ENCODE results near the gene EIF3J.
"Not testable (repeated sequence)": the region's sequence is repeated elsewhere in the genome, so short reads cannot be mapped to it uniquely, and the experiment has no call there.

EIF3J gene

DNA sequence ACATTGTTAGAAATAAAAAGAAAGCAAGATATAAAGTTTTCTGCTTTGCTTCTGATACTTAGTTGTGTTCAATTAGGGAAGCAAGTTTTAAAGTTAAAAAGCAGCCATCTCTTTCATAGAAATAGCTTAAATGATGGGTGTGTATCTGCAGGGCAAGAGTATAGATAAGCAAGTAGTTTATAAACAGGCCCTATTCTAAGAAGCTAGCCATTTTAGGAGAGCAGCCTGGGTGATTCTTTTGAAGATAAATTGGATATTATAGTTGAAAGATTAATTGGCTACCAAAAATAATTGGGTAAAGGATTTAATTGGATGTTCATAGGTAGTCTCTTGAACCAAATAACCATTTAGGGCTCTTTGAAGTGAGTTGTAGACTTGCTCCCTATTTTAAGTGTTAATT is 5.6 kb downstream of the EIF3J start:
- DNase-seq (ENCODE audit: low spot score), result no peak

DNA sequence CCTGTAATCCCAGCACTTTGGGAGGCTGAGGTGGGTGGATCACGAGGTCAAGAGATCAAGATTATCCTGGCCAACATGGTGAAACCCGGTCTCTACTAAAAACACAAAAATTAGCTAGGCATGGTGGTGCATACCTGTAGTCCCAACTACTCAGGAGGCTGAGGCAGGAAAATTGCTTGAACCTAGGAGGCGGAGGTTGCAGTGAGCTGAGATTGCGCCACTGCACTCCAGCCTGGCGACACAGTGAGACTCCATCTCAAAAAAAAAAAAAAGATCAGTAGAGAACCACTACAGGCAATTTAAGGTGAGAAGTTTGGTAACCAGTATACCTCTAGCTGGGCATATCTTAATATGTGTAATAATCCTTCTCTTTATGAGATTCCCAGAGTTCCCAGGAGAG is 7.8 kb downstream of the EIF3J start:
- DNase-seq (ENCODE audit: low spot score), result not testable (repeated sequence)

DNA sequence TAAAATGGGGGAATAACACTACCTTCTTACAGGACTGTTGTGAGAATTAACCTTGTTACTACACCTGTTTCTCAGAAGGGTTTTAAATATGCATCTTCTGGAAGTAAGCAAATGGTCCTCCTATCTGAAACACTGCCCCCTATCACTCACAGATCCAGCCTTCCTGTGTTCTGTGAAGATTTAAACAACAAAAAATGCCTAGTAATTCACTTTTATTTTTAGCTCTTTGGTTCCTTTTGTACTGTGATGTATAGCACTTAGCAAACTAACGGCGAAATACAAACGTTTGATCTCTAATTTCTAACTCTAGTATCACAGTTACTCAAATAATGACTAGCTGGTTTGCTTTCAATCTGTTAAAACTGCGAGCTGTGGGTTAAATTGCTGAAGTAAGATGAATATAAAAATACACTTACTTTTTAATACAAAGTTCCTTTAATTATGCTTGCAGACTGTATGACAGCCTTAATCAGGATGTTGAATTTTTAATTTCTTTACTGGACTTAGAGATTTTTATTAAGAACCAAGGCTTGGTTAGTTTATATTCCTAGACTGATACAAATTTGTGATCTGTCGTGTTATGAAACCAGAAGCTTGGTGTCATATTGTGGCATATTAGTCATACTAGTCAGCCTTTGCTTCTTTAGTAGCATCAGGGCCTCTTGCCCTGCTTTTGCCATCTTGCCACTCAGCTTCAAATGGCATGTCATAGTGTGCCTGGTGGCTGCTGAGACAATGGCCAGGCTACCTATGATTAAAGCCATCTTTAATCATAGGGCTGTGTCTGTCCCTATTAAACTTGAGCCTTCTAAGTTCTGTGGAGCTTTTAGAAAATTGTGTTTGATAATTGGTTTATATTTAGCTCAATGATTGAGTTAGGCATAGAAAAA is 9.2 kb downstream of the EIF3J start:
- DNase-seq (ENCODE audit: low spot score), result no peak

GRCh38 chr15:44549152-44549551 is 12.2 kb downstream of the EIF3J start:
- not testable (repeated sequence) for DNase-seq (ENCODE audit: low spot score)

GRCh38 chr15:44550256-44550655 is 13.3 kb downstream of the EIF3J start:
- no peak for DNase-seq (ENCODE audit: low spot score)

GRCh38 chr15:44550734-44551133 is 13.8 kb downstream of the EIF3J start:
- no peak for DNase-seq (ENCODE audit: low spot score)

DNA sequence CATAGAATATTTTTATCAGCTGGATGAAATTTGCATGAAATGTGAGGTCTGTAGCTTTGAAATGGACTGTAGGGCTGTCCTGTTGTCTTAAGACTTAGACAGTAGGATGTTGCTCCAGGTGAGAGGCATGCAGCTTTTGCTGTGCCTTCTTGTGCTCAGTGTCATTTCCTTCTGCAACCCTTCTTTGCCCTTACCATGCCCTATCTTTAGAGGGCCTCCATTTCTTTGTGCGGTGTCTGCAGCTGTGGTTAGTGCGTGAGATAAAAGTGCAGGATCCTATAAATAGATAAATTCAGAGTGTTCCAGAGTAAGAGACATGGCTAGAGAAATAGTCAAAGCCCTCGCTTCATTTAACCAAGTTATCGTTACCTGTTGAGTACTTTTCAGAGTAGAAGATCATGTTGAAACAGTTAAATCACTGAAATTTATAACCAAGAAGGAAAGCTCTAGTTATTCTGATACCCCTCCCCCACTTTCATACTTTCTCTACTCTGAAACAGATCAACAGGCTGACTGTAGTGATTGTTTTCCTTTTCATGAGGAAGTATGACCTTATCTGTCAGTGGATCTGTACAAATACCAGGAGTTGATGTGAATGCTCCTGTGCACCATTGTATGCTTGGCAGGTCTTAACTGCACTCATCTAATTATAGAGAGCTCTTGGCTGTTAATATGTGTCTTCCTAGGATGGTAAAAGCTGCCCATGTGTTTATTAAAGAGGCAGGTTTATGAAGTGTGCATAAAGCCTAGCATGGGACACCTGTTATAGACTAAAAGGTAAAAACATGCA is 18.2 kb downstream of the EIF3J start:
- DNase-seq (ENCODE audit: low spot score), result no peak

DNA sequence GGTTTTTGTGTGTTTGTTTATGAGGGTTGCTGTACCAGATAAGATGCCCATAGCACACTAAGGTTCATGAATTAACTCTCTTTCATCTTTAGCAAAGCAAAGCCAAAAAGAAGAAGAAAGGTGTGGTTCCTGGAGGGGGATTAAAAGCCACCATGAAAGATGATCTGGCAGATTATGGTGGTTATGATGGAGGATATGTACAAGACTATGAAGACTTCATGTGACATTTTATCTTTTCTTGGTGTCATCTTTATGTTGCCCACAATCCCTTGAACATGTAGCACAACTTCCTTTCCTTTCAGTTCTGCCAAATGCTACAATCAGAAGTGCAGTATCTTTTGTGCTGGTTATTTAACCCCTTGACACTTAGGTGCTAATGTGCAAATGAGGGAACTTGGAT is 24.0 kb downstream of the EIF3J start:
- not testable (repeated sequence) for DNase-seq (ENCODE audit: low spot score)

DNA sequence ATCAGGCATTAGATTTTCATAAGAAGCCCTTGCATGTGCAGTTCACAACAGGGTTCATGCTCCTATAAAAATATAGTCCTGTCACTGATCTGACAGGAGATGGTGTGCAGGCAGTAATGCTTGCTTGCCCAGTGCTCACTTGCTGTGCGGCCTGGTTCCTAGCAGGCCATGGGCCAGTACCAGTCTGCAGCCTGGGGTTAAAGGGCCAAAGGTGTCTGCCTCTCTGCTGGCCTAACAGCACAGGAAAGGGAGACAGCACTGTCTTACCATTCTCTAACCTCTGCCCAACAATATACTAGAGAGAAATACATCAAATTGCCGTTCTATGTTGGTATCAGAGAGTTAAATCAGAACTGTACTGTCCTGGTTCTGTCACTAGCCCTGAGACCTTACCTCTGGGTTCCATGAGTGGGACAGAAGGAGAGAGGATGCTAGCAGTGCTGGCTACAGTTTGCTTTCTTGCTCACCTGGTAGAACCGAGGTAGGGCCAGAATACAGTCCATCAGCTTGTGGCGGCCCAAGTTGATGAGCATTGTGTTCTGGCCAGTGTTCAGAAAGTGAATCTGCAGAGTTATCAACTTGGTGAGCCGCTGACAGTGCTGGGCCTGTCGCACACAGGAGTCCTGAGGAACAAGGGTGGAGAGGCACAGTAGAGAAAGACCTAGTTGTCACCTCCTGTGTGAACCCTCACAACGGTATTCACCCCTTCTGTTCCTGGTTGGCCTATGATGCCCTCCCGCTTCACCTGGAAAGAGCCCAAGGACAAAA is 28.6 kb downstream of the EIF3J start:
- DNase-seq (ENCODE audit: low spot score), result no peak

DNA sequence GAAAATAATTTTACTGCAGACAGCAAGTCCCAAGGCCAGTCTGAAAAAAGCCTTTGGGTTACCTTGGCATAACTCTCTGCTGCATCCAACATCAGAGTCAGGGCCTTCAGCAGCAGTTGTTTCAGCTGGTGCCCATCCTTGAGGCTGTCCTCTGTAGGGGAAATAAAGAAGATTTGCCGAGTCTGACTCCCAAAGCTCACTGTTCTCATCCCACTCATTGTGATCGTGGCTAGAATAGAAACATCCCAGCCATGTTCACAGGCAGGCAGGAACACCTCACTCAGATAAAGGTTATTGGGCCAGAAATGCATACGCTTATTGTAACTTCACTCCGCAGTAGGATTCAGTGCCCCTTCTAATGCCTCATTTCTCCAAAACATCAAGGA is 29.2 kb downstream of the EIF3J start:
- no peak for DNase-seq (ENCODE audit: low spot score)

DNA sequence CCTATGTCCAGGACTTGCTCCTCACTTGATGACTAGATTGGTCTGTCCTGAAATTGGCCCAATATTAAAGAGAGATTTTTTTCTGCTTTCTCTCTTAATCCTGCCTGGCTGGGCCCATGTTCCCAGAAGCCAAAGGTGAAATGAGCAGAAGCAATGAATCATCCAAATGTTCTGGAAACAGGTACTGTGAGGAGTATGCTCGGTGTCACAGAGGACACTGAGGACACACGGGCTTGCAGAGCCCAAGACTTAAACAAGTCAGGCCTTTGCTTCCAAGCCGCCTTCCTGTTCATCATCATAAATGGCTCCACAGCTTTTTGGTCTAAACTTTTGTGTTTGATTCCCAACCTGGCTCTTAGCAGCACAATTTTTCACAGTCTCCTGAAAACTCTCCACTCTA is 31.4 kb downstream of the EIF3J start:
- no peak for DNase-seq (ENCODE audit: low spot score)

- DNase-seq (ENCODE audit: low spot score), result no peak
Observed at GRCh38 chr15:44569316-44569715, 32.4 kb downstream of the EIF3J start.

DNA sequence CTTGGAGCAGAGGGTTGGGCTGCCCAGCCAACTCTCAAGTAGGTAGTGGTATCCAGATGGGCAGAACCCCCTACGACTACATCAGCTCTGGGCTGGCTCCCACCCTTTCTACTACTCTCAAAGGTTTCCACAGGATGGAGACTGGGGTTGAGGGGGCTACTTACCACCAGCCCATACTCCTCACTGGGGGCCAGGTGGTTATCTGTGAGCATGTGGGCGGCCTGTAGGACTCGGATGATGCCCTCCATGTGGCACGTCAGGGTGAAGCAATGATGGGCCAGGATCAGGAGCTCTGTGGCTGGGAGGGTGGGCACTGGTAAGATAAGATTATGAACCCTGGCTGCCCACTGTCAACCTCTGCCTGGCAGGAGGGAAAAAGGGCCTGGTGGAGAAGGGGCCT is 33.4 kb downstream of the EIF3J start:
- no peak for DNase-seq (ENCODE audit: low spot score)

DNA sequence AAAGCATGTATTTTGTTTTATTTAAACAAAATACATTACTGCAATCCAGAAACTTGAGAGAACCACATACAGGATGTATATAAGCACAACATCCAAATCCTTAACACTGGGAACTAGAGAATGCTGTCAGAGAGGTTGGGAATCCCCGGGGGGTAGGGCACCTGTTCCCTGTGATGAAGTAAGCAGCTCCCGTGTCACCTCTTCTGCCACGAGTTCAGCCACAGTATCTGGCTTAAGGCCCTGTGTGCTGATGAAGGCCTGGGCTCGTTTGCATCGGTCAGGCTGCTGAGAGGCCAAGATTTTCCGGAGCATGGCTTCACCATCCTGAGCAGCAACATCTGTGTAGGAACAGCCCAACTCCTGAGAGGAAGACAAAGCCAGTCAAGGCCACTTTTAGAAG is 36.4 kb downstream of the EIF3J start:
- DNase-seq (ENCODE audit: low spot score), result no peak

DNA sequence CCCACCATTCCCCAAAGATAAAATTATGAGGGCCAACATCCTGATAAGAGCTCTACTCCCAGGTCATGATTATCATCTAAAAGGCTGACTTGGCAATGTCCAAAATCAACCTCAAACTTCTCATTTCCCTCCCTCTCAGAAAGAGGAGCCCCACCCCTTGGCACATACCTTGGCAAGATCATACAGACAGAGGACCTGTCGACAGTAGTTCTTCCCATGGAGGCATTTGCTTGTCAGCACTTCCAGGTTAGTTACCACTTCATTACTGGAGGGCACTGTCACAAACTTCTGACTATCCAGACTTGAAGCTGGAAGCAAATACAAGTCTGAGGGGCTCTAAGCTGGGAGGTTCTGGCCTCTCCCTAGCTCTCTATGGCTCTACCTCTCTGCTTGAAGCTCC is 37.8 kb downstream of the EIF3J start:
- no peak for DNase-seq (ENCODE audit: low spot score)

DNA sequence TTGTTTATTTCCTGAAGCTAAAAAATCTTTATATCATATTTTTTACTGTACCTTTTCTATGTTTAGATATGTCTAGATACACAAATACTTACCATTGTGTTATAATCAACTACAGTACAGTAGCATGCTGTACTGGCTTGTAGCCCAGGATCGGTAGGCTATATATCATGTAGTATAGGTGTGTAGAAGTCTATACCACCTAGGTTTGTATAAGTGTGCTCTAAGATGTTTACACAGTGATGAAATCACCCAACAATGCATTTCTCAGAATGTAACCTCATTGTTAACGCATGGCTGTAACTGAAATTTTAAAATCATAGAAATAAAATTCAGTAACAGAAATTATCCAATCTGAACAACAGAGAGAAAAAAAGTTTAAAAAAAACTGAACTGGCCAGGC is 43.2 kb downstream of the EIF3J start:
- DNase-seq (ENCODE audit: low spot score), result no peak

DNA sequence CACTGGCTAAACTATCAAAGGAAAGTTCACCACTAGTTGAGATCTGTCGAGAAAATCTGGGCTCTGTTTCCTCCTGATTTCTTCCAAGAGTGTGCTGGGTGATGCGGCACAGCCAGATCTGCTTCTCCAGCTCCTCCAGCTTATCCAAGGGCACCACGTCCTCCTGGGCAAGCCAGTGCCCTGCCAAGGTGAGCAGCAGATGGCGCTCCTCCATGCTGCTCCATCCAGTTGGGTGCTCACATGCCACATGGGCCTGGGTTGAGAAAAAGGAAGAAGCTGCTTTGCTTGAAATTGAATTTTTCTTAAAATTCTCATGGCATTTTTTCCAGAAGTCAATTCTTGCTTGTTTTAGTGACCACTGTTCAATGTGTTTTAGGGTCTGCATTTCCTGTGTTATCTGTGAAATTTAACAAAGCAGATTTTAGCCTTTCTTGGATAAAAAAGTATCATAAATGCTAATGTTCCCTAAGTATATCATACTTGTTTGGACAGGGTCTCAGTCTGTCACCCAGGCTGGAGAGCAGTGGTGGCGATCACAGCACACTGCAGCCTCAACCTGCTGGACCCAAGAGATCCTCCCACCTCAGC is 47.3 kb downstream of the EIF3J start:
- no peak for DNase-seq (ENCODE audit: low spot score)

DNA sequence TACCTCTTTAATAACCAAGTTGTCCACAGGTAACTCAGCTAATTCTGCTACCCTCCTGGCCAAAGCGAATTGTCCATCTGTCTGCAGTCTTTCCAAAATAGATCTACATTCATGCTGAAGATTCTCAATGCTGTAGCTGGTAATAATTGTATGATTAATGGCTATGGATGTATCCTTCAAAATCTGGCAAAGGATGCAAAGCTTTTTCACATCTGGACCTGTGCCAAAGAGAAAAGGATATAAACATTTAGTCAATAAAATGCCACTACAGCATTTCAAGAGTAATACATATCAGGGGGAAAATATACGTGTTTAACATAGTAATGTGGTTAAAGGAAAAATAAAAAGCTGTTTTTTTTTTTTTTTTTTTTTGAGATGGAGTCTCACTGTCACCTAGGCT is 48.7 kb downstream of the EIF3J start:
- no peak for DNase-seq (ENCODE audit: low spot score)

DNA sequence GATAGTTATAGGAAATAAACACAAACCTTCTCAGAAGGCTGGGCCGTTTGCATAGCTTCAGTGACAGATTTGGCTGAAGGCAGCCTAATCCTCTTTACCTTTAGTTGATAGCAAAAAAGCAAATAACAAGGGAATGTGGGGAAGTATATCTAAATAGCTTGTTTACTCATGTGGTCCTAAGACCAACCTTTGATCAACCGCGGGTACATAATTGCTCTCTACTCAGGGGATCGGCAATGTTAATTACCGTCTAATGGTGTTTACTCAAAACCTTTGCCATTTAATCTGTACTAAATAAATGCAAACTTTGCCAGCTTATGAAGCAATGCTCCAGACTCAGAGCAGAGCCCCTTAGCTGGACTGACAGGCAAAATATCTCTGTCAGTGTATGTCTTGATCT is 51.6 kb downstream of the EIF3J start:
- no peak for DNase-seq (ENCODE audit: low spot score)

DNA sequence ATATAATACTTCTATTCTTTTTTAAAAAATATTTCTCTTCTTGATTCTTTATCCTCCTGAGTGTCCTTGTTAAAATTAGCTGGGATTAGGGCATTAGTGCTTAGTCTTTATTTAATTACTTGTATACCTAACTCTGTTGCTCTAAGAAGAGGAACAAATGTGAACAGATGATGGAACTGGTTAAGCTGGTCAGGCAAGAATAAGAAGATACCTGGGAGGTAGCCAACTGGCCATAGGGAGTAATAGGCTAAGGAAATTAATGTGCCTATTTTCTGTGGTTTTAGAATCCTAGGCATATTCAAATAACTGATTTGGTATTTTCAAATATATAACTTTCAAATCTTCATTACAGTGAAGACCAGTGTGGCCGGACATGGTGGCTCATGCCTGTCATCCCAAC is 54.4 kb downstream of the EIF3J start:
- no peak for DNase-seq (ENCODE audit: low spot score)

- DNase-seq (ENCODE audit: low spot score), result no peak
Observed at GRCh38 chr15:44593042-44593736, 56.2 kb downstream of the EIF3J start.

GRCh38 chr15:44595246-44595645 is 58.3 kb downstream of the EIF3J start:
- DNase-seq (ENCODE audit: low spot score), result no peak
